ENCODE measurements around the gene DHRSX. TPM values are rescaled to one million over a fixed set of nuclear protein-coding genes. Genes with fewer than 3 reads are reported as not detected.

The DHRSX gene
- total RNA-seq, 1 donor from 2014 or later = 34.2 TPM

- Mint-ChIP-seq H3K27ac (no peak overlapping the region), H3K27me3 (no peaks in the 10 kb centered on the region), H3K4me1 (ENCODE audit: unreplicated experiment) (no peaks in the 10 kb centered on the region), H3K4me3 (no peak overlapping the region), H3K9me3 (peaks cover 7% of the 10 kb centered on the region), H3K36me3 (peaks cover 6% of the 10 kb centered on the region)
- no peak for TF ChIP-seq CTCF (conservative IDR thresholded peaks at IDR 0.05)
- no peak for DNase-seq (ENCODE audit: extremely low spot score, unreplicated experiment)
These were observed 54.8 kb downstream of the DHRSX start for GRCh38 chrX:2445662-2446623.

- H3K4me1 Mint-ChIP-seq (ENCODE audit: unreplicated experiment) = no peaks in the 10 kb centered on the region
- peaks cover 11% of the 10 kb centered on the region for H3K9me3 Mint-ChIP-seq
- H3K27ac Mint-ChIP-seq = no peak overlapping the region
- TF ChIP-seq CTCF (conservative IDR thresholded peaks at IDR 0.05) = no peak
- DNase-seq (ENCODE audit: extremely low spot score, unreplicated experiment) = no peak
- H3K36me3 Mint-ChIP-seq = peaks cover 17% of the 10 kb centered on the region
- no peak overlapping the region for H3K4me3 Mint-ChIP-seq
- H3K27me3 Mint-ChIP-seq = no peaks in the 10 kb centered on the region
These were observed 58.1 kb downstream of the DHRSX start for GRCh38 chrX:2442694-2443093.

- Mint-ChIP-seq H3K4me3 (no peak overlapping the region), H3K4me1 (ENCODE audit: unreplicated experiment) (no peaks in the 10 kb centered on the region), H3K27ac (no peak overlapping the region), H3K36me3 (peaks cover 22% of the 10 kb centered on the region), H3K27me3 (no peaks in the 10 kb centered on the region), H3K9me3 (peaks cover 8% of the 10 kb centered on the region)
- no peak for DNase-seq (ENCODE audit: extremely low spot score, unreplicated experiment)
- no peak for TF ChIP-seq CTCF (conservative IDR thresholded peaks at IDR 0.05)
These were observed 59.3 kb downstream of the DHRSX start for GRCh38 chrX:2441466-2441865.

- Mint-ChIP-seq H3K4me1 (ENCODE audit: unreplicated experiment) (no peaks in the 10 kb centered on the region), H3K4me3 (no peak overlapping the region), H3K27ac (no peak overlapping the region), H3K27me3 (no peaks in the 10 kb centered on the region), H3K36me3 (peaks cover 27% of the 10 kb centered on the region), H3K9me3 (peaks cover 8% of the 10 kb centered on the region)
- TF ChIP-seq CTCF (conservative IDR thresholded peaks at IDR 0.05) = no peak
- DNase-seq (ENCODE audit: extremely low spot score, unreplicated experiment) = no peak
These were observed 61.2 kb downstream of the DHRSX start for GRCh38 chrX:2439613-2440012.

- H3K4me3 Mint-ChIP-seq = no peak overlapping the region
- no peaks in the 10 kb centered on the region for H3K27me3 Mint-ChIP-seq
- peaks cover 25% of the 10 kb centered on the region for H3K36me3 Mint-ChIP-seq
- no peak for DNase-seq (ENCODE audit: extremely low spot score, unreplicated experiment)
- H3K27ac Mint-ChIP-seq = no peak overlapping the region
- no peak for TF ChIP-seq CTCF (conservative IDR thresholded peaks at IDR 0.05)
- peaks cover 4% of the 10 kb centered on the region for H3K9me3 Mint-ChIP-seq
- no peaks in the 10 kb centered on the region for H3K4me1 Mint-ChIP-seq (ENCODE audit: unreplicated experiment)
These were observed 65.3 kb downstream of the DHRSX start for GRCh38 chrX:2435465-2435864.
